HUES64 (cell line): ENCODE measurements around the gene CDR2.
"Not testable (repeated sequence)": the region's sequence is repeated elsewhere in the genome, so short reads cannot be mapped to it uniquely, and the experiment has no call there.

Source experiments
- H3K27ac ChIP-seq: 2 replicates; pipeline ENCODE4 v1.7.0; 2013; ENCODE audit warnings: low read depth, low read length, inconsistent platforms
- H3K27me3 ChIP-seq: 2 replicates; pipeline ENCODE4 v1.6.1; 2013; ENCODE audit warnings: mild to moderate bottlenecking, low read length; ENCODE audit not compliant: insufficient read depth
- H3K36me3 ChIP-seq: 2 replicates; pipeline ENCODE4 v1.6.1; 2013; ENCODE audit warnings: mild to moderate bottlenecking, low read length; ENCODE audit not compliant: insufficient read depth
- H3K4me1 ChIP-seq: 2 replicates; pipeline ENCODE4 v1.6.1; 2013; ENCODE audit warnings: mild to moderate bottlenecking, low read length, moderate library complexity; ENCODE audit not compliant: insufficient read depth
- H3K4me3 ChIP-seq: 2 replicates; pipeline ENCODE4 v1.5.1; 2013; ENCODE audit warnings: mild to moderate bottlenecking, low read length, moderate library complexity
- H3K9ac ChIP-seq: 2 replicates; pipeline ENCODE4 v1.6.1; 2013; ENCODE audit warnings: mild to moderate bottlenecking, low read depth, low read length
- H3K9me3 ChIP-seq: 2 replicates; pipeline ENCODE4 v1.6.1; 2013; ENCODE audit warnings: low read depth, low read length; ENCODE audit not compliant: insufficient read depth
- WGBS: fragments of 150-250, 120-280 bp; methylation state at CpG from one replicate; pipeline ENCODE4 v1.1.7; 2013; ENCODE audit warnings: missing lambda C conversion rate; 5-methylcytosine and 5-hydroxymethylcytosine counted together

CDR2 gene

GRCh38 chr16:22351017-22351416 is 23.4 kb downstream of the CDR2 start:
- H3K36me3 ChIP-seq: peaks cover 58% of the 10 kb centered on the region
- not testable (repeated sequence) for H3K9me3 ChIP-seq

GRCh38 chr16:22348291-22348690 is 26.1 kb downstream of the CDR2 start:
- Histone ChIP-seq H3K27ac (no peak overlapping the region), H3K9me3 (no peaks in the 10 kb centered on the region), H3K27me3 (no peaks in the 10 kb centered on the region), H3K4me1 (peaks cover 13% of the 10 kb centered on the region), H3K36me3 (peaks cover 69% of the 10 kb centered on the region), H3K9ac (no peak overlapping the region), H3K4me3 (no peak overlapping the region)
- 94% methylated on average over 2 of the region's 2 CpGs for WGBS

More at GRCh38 chr16:22351017-22351416, 23.4 kb downstream of the CDR2 start:
- not testable (repeated sequence) for H3K9ac ChIP-seq, H3K27ac ChIP-seq, H3K4me3 ChIP-seq, H3K27me3 ChIP-seq
- 98% methylated on average over 5 of the region's 6 CpGs for WGBS
- H3K4me1 ChIP-seq: peaks cover 22% of the 10 kb centered on the region

GRCh38 chr16:22347100-22347820 is 27.2 kb downstream of the CDR2 start:
- WGBS: 96% methylated on average over 20 of the region's 20 CpGs
- no peak overlapping the region for H3K4me3 ChIP-seq
- H3K4me1 ChIP-seq: peaks cover 2% of the 10 kb centered on the region; the same call in 1 of the 2 replicates
- peaks cover 65% of the 10 kb centered on the region for H3K36me3 ChIP-seq
- no peaks in the 10 kb centered on the region for H3K27me3 ChIP-seq
- H3K27ac ChIP-seq: no peak overlapping the region
- H3K9me3 ChIP-seq: no peaks in the 10 kb centered on the region
- H3K9ac ChIP-seq: no peak overlapping the region

GRCh38 chr16:22346483-22346882 is 27.9 kb downstream of the CDR2 start:
- Histone ChIP-seq H3K27ac (no peak overlapping the region), H3K36me3 (peaks cover 58% of the 10 kb centered on the region), H3K9ac (no peak overlapping the region), H3K4me3 (no peak overlapping the region), H3K9me3 (no peaks in the 10 kb centered on the region), H3K4me1 (no peaks in the 10 kb centered on the region), H3K27me3 (no peaks in the 10 kb centered on the region)
- 90% methylated on average over 9 of the region's 9 CpGs for WGBS

GRCh38 chr16:22342082-22342481 is 32.3 kb downstream of the CDR2 start:
- Histone ChIP-seq H3K9ac (no peak overlapping the region), H3K9me3 (peaks cover 9% of the 10 kb centered on the region), H3K27me3 (no peaks in the 10 kb centered on the region), H3K27ac (no peak overlapping the region), H3K36me3 (peaks cover 29% of the 10 kb centered on the region), H3K4me1 (no peaks in the 10 kb centered on the region), H3K4me3 (no peak overlapping the region)
- 100% methylated on average over 1 of the region's 2 CpGs for WGBS

GRCh38 chr16:22340945-22341344 is 33.5 kb downstream of the CDR2 start:
- H3K9me3 ChIP-seq: peaks cover 20% of the 10 kb centered on the region
- H3K4me3 ChIP-seq: no peak overlapping the region
- H3K9ac ChIP-seq: no peak overlapping the region
- peaks cover 29% of the 10 kb centered on the region for H3K36me3 ChIP-seq
- no peaks in the 10 kb centered on the region for H3K27me3 ChIP-seq
- H3K4me1 ChIP-seq: no peaks in the 10 kb centered on the region
- no peak overlapping the region for H3K27ac ChIP-seq

GRCh38 chr16:22337849-22338635 is 36.4 kb downstream of the CDR2 start:
- WGBS: 86% methylated on average over 2 of the region's 4 CpGs
- Histone ChIP-seq H3K9me3 (peaks cover 22% of the 10 kb centered on the region), H3K9ac (no peak overlapping the region), H3K36me3 (peaks cover 46% of the 10 kb centered on the region), H3K27ac (no peak overlapping the region), H3K4me3 (no peak overlapping the region), H3K27me3 (no peaks in the 10 kb centered on the region), H3K4me1 (no peaks in the 10 kb centered on the region)

GRCh38 chr16:22337045-22337444 is 37.4 kb downstream of the CDR2 start:
- Histone ChIP-seq H3K27me3 (no peaks in the 10 kb centered on the region), H3K36me3 (peaks cover 54% of the 10 kb centered on the region), H3K9me3 (peaks cover 22% of the 10 kb centered on the region), H3K4me1 (no peaks in the 10 kb centered on the region), H3K27ac (no peak overlapping the region), H3K4me3 (no peak overlapping the region), H3K9ac (no peak overlapping the region)

GRCh38 chr16:22336581-22336980 is 37.8 kb downstream of the CDR2 start:
- Histone ChIP-seq H3K9ac (no peak overlapping the region), H3K4me3 (no peak overlapping the region), H3K4me1 (no peaks in the 10 kb centered on the region), H3K36me3 (peaks cover 58% of the 10 kb centered on the region), H3K27me3 (no peaks in the 10 kb centered on the region), H3K9me3 (peaks cover 22% of the 10 kb centered on the region), H3K27ac (no peak overlapping the region)

- Histone ChIP-seq H3K27ac (no peak overlapping the region), H3K4me3 (no peak overlapping the region), H3K4me1 (no peaks in the 10 kb centered on the region), H3K9me3 (peaks cover 22% of the 10 kb centered on the region), H3K36me3 (peaks cover 65% of the 10 kb centered on the region), H3K9ac (no peak overlapping the region; the same call in 1 of the 2 replicates), H3K27me3 (no peaks in the 10 kb centered on the region)
- 93% methylated on average over 3 of the region's 3 CpGs for WGBS
These were observed 38.7 kb downstream of the CDR2 start for GRCh38 chr16:22335668-22336246.

- WGBS: 82% methylated on average over 6 of the region's 6 CpGs
- Histone ChIP-seq H3K9me3 (peaks cover 22% of the 10 kb centered on the region), H3K27ac (no peak overlapping the region), H3K9ac (no peak overlapping the region), H3K4me1 (no peaks in the 10 kb centered on the region), H3K27me3 (no peaks in the 10 kb centered on the region), H3K4me3 (no peak overlapping the region), H3K36me3 (peaks cover 85% of the 10 kb centered on the region)
These were observed 40.9 kb downstream of the CDR2 start for GRCh38 chr16:22333457-22333994.
